Activated CD4-positive, alpha-beta T cell treated with anti-CD3 and anti-CD28 coated beads, Interleukin-2, amount 50 U/mL, for 24 hours (primary cell): ENCODE results near the gene GNG12.
A peak's percentile ranks its signal among the peaks of the same experiment; 100 is the strongest.

Source experiments
- DNase-seq, 2 donors: peaks; one replicate each; pipeline ENCODE4 v3.0.0-alpha.2; 2020; ENCODE audit warnings: low read depth in 1 of 2, low spot score in 1 of 2

The GNG12 gene

DNA sequence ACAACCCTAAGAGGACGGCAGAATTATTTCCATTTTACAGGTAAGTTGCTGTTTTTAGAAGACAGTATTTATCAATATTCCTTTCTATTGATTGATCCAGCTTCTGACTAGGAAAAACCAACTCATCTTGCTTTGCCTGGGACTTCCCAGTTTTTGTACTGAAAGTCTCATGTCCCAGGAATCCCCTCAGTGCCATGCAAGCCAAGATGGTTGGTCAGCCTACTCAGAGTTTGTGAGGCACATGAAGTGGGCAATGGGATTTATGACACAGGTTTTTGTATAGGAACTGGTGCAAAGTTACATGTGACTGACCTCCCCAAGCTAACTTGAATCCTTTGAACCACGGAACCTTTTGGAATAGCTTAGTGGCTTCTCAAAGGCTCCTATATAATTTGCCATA is 45.5 kb downstream of the GNG12 start:
- no peak for DNase-seq

DNA sequence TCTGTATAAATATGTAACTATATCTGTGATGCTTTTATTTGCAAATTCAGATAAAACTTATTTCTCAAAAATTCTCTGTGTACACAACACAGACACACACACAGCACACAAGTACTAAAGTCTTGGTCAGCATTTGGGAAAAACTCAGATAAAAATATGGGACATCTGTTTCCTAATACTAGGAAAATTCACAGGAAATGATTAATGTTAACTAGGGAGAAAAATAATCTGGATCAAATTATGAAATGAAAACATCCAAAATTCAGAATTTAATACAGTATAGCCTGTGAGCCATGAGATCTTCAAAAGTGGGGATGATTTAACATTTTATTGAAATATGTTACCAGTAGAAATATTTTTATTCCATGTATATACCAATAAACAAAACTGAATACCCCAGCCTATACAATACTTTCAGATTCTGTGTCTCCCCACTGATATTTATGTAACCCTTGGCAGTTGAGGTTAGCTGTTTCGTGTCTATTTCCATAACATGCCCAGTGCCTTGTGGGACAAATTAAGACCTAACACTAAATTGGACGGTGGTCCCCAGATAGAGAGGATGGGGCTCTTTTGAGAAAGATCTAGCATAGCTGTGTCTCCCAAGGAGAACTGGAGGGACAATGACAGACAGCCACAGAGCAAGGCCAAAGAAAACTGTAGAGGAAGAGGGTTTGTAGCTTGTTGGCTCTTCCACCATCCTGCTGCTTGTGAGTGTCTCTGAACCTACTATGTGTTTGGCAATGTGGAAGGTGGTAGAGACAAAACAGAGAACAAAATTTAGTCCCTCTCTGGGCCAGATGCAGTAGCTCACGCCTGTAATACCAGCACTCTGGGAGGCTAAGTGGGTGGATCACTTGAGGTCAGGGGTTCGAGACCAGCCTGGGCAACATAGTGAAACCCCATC is 47.2 kb downstream of the GNG12 start:
- no peak for DNase-seq

DNA sequence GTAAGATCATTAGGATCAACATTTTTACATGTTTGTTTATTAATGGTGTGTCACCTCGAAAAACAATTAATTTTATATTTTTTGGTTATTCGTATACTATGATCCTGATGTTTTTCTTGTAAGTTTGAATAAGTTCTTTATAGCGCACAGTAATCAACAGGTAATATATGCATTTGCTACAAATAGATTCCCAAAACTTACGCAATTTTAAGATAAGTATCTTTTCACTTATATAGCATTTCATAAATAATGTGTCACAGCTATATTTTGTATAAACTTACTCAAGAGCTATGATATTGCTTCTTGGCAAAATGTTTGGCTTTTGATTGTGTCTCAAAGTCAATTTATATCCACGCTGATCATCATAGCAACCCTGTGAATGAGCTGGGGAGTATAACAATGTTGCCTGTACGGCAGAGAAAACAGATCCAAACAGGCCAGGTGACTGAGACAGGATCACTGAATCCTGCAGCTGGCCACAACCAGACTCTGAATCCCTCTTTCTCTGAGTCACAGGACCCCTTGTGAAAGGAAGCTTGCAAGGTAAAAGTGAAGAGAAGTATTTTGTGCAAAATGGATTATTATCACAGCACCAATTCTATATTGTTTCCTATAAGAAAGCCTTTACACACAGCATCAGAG is 48.6 kb downstream of the GNG12 start:
- DNase-seq, result no peak

DNA sequence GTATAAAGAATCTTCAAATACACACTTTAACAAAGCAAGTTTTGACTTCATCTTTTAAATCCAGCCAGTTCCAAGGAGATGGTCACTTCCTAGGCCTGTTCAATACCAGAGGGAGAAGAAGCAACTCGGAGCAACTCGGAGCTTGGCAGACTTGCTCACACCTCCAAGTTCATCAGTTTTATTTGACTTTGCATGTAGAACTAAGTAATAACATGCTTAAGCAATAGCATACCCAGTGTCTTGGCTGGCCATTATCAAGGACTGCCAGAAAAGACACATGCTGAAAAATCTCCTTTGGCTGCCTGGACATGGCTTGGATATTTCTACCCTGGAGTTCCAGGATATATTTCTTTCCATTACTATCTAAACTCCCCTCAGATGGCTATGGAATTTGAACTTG is 52.6 kb downstream of the GNG12 start:
- no peak for DNase-seq

DNA sequence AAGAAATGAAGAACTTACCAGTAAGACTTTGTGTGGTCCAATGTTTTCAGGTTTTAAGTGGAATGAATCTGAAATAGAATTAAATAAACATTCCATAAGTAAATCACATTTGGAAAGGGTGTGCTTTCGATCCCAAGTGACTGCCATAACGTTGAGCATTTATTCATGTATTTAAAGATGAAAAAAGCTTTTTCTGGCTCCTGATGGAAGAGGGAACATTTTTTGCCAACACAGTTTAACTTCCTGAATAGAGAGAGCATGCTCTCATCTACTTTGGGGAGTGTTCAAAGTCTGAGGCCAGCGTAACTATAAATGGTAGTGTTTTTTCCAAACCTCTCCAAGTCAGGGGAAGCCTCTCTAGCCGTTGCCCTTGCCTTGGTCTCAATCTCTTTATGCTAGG is 55.8 kb downstream of the GNG12 start:
- DNase-seq, result no peak

DNA sequence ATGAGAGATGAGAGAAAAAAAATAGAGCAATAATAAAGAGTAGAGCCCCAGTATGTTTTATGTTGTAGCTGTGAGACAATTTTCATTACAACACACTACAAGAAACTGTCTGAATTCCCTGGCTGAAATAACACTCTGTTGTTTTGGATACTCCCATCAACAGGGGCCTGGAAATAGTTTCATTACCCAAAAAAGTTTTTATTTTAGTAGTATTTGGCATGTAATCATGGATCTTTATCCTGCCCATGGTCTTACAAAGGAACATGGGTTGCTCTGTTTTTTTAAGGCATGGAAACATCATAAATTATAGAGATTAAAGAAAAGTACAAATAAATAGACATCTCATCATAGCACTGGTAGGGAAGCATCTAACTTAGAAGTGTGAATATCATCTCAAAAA is 56.3 kb downstream of the GNG12 start:
- DNase-seq, result no peak

DNA sequence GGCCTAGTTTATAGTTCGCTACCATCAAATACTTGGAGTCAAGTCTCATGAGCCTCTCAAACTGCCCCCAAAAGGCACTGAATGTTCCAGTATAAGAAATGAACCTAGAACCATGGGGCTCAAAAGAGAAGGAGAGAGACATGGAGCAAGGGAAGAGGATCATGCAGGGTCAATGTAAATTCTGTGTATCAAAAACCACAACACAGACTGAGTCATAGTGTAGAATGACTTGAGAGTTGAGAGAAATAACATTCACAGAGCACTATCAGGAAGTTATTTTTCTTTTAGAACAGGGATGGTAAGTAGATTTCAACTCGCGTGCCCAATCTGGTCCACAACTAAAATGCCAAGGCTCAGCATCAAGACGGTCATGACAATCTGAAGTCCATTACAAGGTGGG is 59.8 kb downstream of the GNG12 start:
- no peak for DNase-seq

DNA sequence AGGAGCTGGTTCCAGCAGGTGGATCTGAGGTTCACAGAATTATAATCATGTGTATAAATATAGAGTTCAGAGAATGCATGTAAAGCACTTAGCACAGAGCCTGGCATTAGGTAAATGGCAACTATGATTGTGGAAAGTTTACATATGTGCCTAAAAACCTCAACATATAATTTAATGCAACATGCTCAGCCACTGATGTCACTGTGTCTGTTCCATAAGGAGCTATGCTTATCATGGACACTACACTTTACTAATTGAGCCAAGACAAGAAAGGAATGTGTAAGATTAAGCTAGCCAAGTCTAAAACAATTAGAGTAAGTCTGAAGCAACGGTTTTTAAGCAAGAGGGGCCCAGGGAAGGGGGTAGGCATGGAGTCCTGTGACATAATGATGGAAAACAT is 61.5 kb downstream of the GNG12 start:
- DNase-seq, result no peak

DNA sequence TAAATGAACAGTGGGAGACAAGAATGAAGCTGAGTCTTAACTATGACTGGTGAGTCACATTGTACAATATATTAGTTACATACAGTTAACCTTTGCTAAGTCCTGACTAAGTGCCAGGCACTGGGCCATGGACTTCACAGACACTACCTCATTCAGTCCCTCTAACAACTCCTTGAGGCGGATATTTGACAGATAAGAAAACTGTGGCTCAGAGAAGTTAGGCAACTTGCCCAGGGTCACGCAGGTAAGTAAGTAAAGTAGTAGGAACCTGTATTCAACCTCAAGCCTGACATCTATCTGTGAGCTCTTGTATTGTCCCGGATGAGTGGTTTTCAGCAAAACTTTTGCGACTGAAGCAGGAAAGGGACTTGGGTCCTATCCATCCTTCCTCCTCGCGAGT is 62.1 kb downstream of the GNG12 start:
- DNase-seq, result no peak

DNA sequence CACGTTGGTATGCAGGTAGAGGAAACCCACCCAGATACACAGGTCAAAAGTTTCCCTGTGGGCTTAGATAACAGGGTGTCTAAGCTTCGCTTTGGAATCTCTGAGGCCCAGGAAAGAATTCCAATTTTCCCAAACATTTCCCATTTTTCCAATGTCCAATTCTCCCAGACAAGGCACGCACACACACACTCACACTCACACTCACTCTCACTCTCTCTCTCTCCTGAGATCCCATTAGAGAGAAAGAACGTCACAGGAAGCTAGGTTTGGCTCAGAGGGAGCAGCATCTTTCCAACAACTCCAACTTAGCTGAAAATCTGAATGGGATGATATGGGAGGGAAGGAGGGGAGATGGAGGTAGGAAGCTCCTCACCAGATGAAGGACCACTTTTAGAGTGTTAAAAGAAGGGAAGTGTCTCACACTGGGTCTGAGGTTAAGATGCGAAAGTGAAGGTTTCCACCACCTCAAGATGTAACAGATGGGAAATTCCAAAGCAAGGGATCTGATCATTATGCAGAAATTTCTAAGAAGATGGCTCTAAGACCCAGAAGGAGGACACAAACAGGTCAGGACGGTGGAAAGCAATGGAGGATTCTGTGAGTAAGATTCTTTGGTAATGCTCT is 63.5 kb downstream of the GNG12 start:
- DNase-seq, result no peak

DNA sequence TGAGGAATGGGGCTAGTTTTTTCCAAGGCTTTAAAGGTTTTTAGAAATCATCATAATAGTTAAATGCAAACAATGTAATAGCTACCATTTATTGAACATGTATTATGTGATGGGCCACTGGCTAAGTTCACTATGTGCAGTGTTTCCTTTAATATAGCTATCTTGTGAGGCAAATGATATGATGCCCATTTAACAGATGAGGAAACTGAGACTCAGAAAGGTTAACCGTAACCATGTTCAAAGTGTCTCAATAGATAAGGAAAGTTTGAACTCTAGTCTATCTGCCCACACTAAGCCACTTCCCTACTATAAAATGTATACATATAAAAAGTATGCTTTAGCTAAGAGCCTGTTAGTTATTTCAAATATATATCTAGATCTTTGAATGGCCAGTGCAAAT is 64.8 kb downstream of the GNG12 start:
- no peak for DNase-seq

DNA sequence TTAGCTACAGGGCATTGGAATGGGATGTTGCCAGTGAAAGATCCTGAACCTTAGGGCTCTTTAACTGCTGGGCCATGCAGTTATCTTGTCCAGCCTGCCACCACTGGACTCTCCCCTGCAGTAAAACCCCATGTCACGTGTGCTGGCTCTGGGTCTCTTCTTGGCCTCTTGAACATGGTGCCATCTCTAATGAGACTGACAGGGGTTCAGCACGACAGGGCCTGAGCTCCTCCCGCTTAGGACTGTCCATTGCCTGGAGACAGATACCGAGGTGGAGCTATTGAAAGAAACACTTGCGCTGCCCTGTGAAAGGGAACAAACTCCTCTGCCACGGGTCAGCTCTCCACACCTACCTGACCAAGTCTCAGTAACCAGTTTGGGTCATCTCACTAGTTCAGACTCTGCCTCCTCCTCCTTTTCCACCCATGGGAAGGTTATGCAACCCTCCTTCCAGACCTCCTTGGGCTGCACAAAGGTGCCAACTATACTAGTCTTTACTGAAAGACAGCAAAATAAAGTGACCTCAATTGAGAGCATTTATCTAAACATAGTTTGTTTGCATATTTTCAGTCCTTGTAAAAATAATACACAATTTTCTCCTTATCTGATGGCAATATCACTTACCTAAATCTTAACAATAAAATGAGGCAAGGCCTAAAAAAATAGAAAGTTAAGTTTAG is 66.0 kb downstream of the GNG12 start:
- DNase-seq, result no peak

DNA sequence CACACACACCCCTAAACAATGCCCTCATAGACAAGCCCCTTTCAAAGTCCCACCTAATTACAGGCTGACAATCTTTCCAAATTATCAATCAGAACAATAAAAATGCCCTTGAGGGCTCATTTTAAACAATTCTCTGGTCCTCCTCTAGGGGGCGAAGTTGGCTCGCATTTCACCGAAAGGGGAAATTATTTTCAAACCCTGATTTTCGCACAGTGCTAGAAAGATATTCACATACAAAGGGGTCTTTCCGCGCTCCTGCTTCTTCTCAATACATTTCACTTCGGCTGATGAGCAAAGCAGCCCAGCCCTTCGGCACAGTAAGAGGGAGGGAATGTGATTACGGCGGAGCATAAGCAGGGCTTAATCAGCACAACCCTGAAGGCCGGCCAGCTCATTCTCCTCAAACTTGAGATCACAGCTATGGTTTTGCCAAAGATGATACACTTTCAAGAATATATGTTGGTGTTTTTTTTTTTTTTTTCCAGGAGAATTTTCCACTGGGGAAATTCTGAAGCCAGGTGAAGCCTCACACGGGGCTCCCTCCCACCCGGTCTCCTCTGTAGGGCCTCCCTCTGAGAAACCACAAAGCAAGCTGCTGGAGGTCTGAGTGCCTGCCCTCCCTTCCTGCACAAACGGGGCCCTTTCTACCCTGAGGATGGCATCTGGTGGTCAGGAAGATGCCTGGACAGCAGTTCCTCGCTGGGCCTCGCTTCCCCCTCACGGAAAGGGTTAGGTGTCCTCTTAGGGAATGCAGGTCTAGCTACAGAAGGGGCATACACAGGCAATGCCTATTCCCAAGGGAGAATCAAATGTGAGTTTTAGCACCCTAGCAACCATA is 66.9 kb downstream of the GNG12 start:
- DNase-seq, result peak in 1 of 2 donors; percentile 14

DNA sequence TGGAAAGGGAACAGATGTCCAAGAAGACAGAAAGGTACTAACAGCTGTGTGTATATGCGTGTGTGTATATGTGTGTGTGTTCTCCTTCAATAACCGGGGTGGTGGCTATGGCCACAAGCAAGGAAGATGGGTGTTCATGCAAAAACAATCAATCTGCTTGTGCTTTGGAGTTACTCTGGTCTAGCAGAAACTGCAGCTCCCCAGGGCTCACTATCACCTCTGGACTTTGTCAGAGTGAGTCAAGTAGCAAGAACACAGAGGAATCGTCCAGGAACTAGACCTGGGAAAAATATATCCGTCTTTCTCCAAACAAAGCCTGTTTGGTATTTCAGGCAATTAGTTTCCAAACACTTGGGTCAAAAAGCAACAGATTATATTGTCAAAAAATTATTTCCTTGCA is 68.6 kb downstream of the GNG12 start:
- no peak for DNase-seq

DNA sequence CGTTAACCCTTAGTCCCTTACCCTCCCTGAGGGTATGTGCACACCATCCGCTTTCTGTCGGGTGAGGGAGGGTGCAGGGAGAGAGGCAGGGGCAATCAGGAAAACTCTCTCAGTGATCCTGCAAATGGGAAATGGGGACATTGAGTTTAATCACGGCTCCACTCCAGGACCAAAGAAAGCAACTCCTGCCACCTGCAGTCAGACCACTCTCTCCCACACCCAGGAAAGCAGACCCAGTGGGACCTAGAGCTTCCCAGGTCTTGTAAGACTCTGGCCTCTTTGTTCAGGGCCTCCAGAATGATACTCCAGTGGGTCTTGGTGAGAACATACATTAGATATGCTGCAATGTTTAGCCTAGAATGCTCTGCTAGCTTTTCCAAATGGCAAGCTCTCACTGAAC is 71.5 kb downstream of the GNG12 start:
- DNase-seq, result no peak

DNA sequence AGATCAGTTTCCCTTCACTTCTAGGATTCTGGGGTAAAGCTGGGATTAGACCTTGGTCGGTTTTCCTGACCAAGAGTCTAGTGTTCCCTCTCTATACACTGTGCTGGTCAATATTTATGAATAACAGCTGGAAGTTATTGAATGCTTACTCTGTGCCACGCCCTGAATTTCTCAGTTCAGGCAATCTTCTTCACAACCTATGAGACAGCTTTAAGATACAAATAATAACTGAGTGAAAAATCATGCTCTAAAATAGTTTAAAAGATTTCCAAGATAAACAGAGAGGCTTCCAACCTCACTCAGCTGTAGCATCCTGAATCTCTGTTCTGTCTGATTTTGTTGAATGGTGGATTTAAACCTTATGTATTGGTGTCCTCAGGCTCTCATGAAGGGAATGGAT is 72.2 kb downstream of the GNG12 start:
- no peak for DNase-seq

DNA sequence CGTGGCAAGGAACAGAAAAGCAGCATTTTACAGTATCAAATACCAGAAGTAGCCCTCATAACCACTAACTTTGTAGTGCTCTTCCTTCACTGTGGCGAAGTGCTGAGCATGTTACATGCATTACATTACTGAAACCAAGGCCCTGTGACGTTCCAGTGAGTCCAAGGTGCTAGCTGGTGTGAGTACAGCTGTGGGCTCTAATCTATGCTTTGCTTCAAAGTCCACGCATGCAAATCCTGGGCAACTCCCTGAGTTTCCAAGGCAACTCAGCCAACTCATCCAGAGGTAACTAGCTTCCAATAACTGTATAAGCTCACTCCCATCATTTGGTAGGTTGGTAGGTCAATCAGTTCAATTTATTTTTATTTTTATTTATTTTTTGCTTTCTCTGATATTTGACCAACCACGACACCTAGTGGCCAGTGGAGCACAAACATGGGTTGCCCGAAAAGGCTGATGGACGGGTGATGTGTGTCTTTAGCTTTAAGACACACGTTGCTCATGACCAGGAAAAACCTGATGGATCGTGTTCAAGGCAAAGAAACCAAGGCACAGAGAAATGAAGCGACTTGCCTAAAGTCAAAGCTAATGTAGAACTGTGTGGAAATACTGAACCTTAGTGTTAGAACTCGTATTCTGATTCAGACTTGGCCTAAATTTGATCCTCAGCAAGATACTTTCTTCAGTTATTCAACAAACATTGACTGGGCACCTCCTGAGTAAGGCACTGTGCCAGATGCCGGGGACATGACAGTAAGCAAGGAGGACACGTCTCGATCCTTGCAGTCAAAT is 73.0 kb downstream of the GNG12 start:
- DNase-seq, result peak; percentile 24 to 53

DNA sequence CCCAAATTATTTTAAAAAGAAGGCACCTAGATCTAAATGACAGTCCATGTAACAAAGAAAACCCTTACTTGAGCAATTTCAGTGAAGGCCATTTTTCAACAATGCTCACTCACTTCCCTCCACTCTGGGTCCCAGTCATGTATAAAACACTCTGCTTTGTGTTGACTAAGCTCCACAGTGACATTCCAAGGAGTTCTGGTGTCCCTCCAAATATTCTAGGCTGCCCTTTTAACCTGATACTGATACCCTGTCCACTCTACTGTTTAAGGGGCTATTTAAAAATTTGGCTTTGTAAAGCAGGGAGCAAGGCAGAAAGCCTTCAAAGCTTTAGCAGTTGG is 73.6 kb downstream of the GNG12 start:
- no peak for DNase-seq

DNA sequence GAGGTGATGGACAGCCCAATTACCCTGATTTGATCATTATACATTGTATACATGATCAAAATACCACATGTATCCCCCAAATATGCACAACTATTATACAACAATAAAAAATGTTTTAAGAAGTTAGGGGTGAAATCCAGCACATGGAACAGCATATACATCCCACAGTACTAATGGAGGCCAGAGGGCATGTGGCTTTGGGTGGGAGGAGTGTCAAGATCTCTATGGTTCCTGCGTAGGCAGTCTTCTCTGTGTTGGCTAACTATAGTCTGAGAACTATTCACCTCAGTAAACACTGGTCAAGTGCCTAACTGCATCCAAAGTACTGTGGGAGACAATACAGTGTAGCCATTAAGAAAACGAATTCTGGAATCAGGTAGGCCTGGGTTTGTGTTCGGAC is 74.2 kb downstream of the GNG12 start:
- DNase-seq, result no peak

DNA sequence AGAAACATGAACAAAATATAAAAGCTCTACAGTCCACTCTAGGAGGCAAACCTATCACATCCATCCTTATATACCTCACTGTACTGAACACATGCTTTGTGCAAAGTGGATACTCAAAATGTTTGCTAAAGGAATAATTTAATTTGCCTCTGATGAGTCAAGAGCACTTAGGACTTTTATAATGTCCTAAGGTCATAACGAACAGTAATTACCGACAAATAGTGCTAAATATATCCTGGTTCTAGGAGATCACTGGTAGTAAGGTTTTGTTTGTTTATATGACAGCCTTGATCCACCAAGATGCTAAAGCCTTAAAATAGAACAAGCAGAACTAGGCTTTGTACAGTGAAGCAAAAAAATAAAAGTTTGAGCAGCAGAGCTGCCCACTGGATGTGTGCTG is 77.6 kb downstream of the GNG12 start:
- no peak for DNase-seq
